Stimulated activated CD4-positive, alpha-beta T cell treated with anti-CD3 and anti-CD28 coated beads, TNF-alpha, amount 100 ng/mL, for 24 hours (primary cell): ENCODE data around the gene COP1.
"Not testable (repeated sequence)": the region's sequence is repeated elsewhere in the genome, so short reads cannot be mapped to it uniquely, and the experiment has no call there.

Source experiments
- DNase-seq, 3 experiments: peaks; one replicate each; pipeline ENCODE4 v3.0.0-alpha.2; 2020; ENCODE audit warnings: low read depth in 3 of 3

COP1 gene

DNA sequence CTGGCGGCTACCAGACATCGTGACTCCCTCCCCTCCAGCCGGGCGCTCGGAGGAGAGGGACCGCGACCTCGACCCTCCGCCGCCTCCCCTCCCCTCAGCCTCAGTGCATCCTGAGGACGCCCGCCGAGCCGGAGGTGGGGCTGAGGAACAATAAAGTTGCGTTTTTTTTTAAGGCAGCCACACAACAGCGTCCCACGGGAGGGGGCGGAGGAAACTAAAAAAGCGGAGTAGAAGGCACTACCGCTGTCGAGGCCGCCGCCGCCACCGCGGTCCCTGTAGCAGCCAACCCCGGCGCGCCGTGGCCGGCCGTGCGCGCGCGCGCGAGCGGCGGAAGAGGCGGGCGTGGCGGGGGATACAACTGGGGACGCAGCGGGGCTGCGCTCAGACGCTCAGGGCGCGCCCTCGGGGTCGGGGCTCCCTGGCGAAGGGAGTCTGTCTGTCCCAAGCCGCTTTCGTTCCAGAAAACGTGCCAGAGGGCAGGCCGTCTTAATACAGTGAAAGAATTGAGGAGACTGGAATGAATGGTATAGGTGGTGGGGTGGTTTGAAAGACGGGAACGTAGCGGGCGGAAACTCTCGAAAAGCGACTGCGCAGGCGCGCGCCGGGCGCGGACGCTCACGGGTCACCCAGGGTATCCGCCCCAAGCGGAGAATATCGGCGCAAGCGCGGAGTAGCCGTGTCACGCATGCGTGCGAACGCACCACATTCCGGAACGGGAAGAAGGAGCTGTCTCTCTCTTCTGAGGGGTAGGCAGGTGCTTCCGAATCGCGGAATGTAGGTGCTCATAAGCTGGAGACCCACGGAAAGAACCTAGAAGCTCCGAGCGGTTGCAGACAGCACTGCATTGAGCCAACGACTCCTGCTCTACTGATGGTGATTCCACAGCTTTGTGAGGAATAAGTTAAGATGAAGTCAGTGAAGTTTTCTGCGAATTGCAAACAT is at the start of gene COP1:
COP1 (minus strand) TSS at position 326 of the 942 bp plus-strand sequence; CDS start at position 18, 308 bp downstream.
- DNase-seq = peak; percentile 94 to 95 (median 95)

DNA sequence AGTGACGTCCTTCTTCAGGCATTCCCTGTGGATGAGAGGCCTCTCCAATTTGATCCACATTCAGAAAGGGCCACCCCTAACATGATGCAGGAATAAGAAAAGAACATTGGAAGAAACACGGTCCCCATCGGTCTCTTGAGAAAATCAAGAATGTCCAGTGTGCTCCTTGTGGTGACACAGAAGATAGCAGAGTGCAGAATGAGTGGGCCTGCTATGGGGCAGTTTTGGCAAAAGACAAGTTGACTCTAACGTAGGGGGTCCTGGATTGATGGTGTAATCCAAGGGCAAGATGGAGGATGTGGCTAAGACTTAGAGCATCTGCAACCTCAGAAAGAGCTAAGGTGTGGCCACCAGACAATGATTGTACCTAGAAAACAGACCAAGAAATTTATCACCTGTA is 45.1 kb upstream of the COP1 start:
- DNase-seq = no peak

DNA sequence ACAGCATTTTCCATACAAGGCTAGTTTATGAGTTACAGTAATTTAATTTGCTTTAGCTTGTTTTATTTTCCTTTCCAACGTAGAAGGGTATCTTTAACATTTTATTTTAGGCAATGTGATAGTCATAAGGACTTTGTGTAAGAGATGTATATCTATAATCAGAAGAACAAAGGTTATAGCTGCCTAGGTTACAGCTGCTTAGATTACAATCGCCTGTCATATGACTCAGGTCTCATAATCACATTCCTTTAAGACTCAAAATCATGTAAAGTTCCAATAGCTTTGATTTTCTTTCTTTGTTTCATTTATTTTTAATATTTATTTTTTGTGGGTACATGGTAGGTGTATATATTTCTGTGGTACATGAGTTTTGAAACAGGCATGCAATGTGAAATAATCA is 37.8 kb upstream of the COP1 start:
- DNase-seq = no peak

DNA sequence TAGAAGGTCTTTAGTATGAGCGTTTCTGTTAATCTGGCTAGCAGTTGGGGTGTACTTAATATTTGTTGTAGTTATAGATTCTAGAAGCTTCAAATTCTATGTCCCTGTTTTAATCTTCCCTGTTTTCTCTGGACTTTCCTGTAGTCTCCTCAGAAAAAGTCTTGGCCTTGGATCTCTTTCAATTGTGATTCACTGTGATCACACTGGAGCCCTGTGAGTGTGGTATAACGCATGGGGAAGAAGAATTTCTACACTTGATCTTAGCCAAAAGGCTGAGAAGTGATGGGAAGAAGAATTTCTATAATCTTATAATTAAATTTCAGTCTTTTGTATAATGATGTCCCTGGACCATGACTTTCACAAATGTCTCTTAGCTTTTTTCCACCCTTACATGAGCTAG is 36.7 kb upstream of the COP1 start:
- DNase-seq = no peak

DNA sequence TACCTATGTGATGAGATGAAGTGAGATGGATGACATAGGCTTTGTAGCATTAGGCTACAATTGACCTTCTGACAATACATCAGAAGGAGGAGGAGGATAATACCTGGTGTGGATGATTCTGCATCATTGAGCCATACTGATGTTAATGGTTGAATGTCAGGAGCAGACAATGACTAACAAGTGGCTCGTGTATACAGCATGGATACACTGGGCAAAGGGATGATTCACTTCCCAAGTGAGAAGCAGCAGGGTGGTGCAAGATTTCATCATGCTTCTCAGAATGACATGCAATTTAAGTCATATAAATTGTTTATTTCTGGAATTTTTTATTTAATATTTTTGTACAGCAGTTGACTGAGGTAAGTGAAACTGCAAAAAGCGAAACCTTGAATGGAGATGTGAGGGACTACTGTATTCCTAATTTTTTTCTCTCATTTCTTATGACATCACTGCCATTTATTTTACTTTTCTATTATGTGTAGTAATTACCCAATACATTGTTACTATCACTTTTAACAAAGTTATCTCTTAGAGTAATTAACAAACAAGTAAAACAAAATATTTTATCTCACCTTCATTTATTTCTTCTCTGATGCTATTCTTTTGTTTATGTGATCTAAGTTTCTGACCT is 34.4 kb upstream of the COP1 start:
- DNase-seq = no peak

DNA sequence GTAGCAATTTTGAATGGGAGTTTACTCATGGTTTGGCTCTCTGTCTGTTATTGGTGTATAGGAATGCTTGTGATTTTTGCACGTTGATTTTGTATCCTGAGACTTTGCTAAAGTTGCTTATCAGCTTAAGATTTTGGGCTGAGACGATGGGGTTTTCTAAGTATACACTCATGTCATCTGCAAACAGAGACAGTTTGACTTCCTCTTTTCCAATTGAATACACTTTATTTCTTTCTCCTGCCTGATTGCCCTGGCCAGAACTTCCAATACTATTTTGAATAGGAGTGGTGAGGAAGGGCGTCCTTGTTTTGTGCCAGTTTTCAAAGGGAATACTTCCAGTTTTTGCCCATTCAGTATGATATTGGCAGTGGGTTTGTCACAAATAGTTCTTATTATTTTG is 26.6 kb upstream of the COP1 start:
- DNase-seq = not testable (repeated sequence)

DNA sequence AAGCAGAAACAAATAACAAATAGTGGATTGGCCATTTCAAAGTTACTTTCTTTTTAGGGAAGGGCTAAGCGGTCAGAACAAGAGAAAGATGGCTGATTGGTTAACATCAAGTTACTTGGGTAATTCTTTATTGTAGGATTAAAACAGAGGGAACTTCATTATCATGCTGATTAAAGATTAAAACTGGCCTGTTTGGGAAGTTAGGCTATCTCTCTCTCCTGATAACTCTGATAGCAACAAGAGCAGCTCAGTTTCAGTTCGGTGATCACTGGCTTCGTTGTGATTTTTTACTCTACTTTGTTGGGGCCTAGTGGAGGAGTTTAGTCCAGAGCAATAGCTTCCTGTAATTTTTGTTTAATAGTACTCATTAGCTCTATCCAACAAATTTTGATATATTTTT is 20.5 kb upstream of the COP1 start:
- DNase-seq = no peak

DNA sequence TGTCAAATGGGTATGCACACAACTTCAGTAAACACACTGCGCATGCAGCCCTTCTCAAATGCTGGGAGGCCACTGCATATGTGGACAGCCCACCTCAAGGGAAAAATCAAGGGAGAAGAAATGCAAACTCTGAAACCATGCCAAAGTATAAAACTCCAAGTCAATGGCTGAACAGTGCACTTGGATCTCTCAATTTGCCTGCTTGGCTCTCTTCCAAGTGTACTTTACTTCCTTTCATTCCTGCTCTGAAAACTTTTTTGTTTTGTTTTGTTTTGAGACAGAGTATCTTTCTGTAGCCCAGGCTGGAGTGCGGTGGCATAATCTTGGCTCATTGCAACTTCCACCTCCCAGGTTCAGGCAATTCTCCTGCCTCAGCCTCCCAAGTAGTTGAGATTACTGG is 18.8 kb upstream of the COP1 start:
- no peak for DNase-seq

DNA sequence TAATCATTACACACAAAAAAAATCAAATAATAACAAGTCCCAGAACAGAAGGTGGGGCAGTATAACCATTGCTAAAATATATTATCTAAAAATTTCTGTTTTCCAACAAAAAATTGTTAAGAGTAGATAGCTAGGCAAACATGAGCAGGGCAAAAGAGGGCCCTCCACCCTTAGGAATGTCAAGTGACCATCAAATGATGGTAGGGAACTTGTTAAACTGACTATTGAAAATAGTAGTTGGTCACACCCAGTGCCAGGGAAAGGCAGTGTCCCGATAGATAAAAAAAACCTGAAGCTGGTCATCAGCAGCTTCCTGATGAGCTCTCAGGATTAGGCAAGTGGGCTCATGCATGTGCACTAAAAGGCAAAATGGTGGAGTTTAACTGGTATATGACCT is 18.4 kb upstream of the COP1 start:
- no peak for DNase-seq

DNA sequence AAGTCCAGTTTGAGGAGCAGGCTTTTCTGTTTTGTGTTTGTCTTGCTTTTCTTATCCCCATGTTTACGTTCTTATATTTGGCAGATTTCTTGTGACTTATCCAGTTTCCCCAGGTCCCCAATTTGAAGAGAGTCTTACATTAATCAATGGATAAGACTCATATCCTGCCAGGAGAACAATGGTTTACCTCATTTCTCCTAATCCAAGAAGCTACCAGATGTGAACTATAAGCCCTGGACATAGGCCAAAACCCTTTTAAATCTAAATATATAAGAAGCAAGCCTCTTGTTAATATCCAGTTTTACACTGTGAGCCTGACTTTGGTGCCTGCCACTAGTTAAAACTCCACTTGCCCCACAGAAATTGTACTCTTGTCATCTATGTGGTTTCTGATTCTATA is 15.1 kb upstream of the COP1 start:
- no peak for DNase-seq

DNA sequence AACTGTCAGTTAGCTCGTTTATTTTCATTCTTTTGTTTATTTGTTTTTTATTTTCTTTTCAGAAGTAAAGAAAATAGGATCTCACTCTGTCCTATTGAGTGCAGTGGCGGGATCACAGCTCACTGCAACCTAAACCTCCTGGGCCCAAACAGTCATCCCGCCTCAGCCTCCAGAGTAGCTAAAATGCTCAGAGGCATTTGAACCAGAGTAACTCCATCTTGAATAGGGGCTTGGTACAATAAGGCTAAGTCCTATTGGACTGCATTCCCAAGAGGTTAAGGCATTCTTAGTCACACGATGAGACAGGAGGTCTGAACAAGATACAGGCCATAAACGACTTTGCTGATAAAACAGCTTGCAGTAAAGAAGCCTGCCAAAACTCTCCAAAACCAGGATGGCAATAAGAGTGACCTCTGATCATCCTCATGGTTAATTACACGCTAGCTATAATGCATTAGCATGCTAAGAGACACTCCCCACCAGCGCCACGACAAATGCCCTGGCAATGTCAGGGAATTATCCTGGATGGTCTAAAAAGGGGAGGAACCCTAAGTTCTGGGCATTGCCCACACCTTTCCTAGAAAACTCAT is 13.1 kb upstream of the COP1 start:
- DNase-seq = no peak

DNA sequence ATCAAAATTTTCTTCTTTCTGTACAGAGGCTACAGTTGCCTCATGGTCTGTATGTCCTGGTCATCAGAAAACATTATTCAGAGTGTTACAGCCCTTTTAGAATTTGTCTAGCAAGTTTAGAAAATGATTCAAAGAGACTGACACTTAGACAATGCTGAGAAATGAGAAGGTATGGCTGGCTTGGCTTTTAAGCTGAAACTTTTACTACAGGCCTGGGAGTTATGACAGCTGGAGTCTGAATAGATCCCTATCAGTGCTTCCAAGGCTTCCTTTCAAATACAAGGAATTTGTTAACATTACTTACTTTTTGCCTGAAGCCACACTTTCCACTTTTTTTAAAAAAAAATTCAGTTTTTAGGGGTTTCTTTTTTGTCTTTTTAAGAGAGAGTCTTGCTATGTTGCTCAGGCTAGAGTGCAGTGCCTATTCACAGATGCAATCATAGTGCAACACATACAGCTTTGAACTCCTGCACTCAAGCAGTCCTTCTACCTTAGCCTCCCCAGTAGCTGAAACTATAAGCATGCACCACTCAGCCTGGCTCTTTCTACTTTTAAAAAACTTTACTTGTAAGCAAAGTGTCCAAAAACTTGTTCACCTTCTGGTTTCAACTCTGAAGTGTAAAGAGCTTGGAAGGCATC is 10.5 kb upstream of the COP1 start:
- no peak for DNase-seq

DNA sequence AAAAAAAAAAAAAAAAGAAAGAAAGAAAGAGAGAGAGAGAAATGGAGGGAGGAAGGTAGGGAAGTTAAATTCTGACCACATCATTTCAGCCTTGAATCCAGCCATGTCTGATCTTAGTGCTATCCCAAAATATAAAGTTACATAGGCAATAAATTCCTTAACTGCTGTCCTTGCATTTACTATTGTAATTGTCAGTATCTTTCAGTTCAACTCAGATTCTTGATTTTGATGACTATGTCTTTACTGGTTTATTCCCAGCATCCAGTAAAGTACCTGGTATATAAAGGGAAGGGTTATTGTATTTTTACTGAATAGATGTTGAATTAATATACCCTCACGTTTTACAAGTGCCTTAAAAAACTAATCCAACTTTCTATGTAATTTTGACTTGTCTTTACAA is 8.9 kb upstream of the COP1 start:
- DNase-seq = no peak

DNA sequence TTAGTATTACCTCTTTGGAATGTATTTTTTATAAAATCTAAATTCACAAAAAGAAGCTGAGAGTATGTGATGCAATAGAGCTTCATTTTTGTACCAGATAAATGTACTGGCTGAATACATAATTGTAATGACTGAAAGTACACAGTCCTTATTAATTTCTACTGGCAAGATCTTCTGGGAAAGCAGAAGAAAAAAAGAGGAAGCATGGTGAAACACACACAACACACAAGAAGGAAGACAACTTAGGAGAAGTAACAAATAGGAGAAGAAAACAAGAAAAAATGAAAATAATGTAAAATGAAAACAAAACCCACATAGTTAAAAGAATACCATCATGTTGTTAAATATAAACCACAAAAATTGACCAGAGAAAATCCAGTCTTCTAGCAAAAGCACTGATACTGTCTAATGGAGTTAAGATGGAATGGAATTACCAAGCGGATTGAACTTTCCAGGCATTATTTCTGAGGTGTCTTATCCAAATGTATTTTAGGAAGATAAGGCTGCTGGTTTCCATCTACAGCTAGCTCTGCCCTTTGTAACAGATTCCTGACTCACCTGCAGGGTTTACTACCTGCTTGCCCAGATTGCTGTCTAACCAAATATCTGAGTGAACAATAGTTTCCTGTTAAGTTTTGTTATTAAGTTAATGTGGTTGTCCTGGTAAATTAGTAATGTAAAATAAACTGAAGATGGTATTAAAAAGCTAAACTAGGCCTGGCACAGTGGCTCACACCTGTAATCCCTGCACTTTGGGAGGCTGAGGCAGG is 4.5 kb upstream of the COP1 start:
- no peak for DNase-seq

DNA sequence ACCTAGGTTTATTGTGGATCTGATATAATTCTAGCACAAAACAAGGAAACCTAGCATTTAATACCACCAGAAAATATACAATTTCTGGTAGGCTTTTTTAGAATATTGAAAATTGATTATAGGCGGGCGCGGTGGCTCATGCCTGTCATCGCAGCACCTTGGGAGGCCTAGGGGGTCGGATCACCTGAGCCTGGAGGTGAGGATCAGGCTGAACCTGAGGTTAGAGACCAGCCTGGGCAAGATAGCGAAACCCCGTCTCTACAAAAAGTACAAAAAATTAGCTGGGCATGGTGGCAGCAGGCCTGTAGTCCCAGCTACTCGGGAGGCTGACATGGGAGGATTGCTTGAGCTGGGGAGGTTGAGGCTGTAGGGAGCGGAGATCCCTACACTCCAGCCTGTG is 948 bp upstream of the COP1 start:
- no peak for DNase-seq

DNA sequence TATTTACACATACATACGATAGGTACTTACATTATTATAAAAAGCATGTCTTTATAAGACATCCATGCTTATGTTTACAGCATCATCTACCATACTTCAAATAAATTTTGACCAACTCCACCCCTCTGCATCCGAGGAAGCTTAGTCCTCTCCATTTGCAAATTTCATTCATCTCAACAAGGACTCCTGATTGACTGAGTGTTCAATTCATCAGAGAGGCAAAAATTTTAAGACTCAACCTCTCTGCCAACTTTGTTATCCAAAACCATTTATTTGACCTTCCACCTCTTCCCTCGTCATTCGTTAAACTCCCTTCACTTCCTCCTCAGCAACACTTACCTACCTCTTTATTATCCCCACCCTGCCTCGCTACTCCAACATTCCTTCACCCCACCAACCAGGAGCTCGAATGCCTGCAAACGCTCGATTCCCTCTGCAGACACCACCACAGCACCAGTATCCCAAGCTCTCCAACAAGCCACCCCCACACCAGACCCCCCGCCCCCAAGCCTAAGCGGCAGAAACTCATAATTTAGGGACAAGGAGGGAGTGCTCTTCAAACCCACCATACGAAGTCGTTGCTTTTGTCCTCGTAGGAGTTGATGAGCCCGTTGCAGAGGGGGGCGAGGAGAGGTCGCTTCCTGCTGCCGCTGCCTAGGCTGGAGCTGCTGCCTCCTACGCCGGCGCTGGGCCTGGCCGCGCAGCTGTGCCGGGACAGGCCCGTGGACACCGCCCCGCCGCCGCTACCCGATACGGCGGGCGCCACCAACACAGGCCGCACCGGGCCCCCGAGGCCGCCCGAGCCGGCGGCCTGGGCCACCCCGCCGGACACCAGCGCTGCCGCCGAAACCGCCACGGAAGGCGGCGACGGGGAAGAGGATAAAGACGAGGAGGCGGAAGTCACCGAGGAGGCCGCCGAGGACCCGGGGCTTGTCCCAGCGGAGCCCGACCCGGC is 803 bp downstream of the COP1 start:
- DNase-seq = peak in 2 of 3 experiments; percentile 2 to 28

DNA sequence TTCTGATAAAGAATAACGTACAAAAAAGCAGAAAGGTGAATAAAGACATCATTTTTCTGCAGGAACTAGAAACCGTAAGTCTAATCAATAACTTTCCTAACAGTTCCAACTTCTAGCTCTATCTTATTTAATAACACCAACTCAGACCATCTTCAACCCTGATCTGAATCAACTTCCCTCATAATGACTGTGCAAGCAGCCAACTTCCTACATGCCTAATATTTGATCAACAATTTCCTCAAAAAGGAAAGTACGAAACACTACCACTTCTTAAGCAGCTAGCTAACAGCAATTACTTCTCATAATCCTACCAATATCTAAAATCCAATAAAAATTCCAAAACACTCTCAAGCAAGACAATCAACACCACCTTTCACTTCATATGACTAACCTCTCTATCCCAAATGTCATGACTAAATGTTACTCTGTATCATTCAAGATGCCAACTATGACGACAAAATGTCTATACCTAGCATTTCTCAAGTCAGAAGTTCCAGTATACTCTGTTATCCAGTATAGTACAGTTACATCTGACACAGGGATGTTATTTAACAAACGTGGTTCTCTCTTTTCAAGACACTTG is 1.7 kb downstream of the COP1 start:
- no peak for DNase-seq

DNA sequence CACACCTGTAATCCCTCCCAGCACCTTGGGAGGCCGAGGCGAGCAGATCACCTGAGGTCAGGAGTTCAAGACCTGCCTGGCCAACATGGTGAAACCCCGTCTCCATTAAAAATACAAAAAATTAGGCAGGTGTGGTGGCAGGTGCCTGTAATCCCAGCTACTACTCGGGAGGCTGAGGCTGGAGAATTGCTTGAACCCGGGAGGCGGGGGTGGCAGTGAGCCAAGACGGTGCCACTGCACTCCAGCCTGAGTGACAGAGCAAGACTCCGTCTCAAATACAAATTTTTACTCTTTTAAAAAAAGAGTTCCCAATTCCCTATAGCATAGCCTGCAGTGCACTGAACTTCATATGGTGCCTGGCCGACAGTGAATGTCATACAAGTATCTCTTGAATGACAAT is 2.4 kb downstream of the COP1 start:
- not testable (repeated sequence) for DNase-seq

DNA sequence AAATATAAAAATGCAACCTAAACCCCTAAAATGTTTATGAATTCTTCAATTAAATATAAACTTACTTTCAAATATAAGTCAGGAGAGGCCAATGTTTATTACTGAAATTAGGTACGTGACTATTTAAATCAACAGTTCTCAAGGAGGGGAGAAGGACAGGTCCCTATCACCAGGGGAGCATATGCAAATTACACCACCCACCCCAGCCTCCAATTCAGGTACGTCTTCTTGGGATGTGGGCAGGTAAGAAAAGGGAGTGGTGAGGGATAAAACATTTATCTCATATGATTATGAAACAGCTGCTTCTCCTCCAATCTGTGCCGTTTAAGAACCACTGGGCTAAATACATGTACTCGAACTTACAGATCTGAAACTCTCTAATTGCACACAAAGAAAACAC is 3.4 kb downstream of the COP1 start:
- no peak for DNase-seq

DNA sequence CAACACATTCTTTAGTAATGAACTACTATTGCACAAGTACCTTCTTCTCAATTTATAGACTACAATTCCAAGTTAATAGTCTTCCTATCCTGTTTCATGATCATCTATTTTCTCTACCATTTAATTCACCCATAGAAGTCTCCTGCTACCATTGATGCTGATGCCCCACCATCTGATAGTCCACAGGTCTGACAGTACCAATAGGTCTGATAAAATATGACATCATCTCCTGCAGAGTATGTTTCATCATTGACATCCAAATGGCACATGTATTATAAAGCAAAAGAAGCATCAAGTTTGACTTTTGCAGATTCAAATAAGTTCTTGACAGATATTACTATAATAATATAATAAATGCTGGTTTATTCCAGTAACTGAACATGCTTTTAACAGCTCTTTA is 5.5 kb downstream of the COP1 start:
- no peak for DNase-seq
